K562 (cell line): ENCODE data around the gene TARS2.

ENCODE experiments used
- CTCF ChIP-seq, 3 experiments: IDR thresholded peaks in 2 of 3; conservative IDR thresholded peaks in 1 of 3; 2 replicates each; pipeline ENCODE4 v1.5.1; 2011 to 2012; ENCODE audit warnings: low read length in 3 of 3, mild to moderate bottlenecking in 3 of 3, control low read depth in 2 of 3, improper control_type of control experiment in 1 of 3, inconsistent platforms in 1 of 3, low read depth in 1 of 3, mixed read lengths in 1 of 3, moderate library complexity in 1 of 3; ENCODE audit not compliant: insufficient read depth in 2 of 3
- ESRRA ChIP-seq: fragments of 450-650 bp; IDR thresholded peaks from 2 replicates; pipeline ENCODE4 v1.6.1; 2014; ENCODE audit warnings: low read depth, mild to moderate bottlenecking, moderate library complexity, borderline replicate concordance
- FOXK1 ChIP-seq: sonication (generic); formaldehyde crosslinking; IDR thresholded peaks from 2 replicates; pipeline ENCODE4 v1.8.0; 2022; ENCODE audit warnings: missing genetic modification reagents, mild to moderate bottlenecking, borderline replicate concordance
- GABPA ChIP-seq: fragments of 200-800 bp; sonication (Bioruptor generic); conservative IDR thresholded peaks from 2 replicates; pipeline ENCODE4 v1.6.1; 2016; ENCODE audit warnings: low read depth, missing genetic modification characterization, missing compliant biosample characterization
- MAX ChIP-seq: sonication (generic); formaldehyde crosslinking; IDR thresholded peaks from 2 replicates; pipeline ENCODE4 v1.9.0; 2022; ENCODE audit warnings: mild to moderate bottlenecking, missing genetic modification reagents
- NFATC3 ChIP-seq: fragments of 450-650 bp; IDR thresholded peaks from 2 replicates; pipeline ENCODE4 v1.6.1; 2017; ENCODE audit warnings: mild to moderate bottlenecking
- SFPQ ChIP-seq: fragments of 200-400 bp; formaldehyde crosslinking; IDR thresholded peaks from 2 replicates; pipeline ENCODE4 v1.6.1; 2017; ENCODE audit warnings: mild to moderate bottlenecking, low read depth, low read length, moderate library complexity
- ZNF224 ChIP-seq: sonication (generic); formaldehyde crosslinking; IDR thresholded peaks from 2 replicates; pipeline ENCODE4 v1.8.0; 2022; ENCODE audit warnings: mild to moderate bottlenecking, missing genetic modification reagents
- ZNF668 ChIP-seq: fragments of 250-450 bp; sonication (Bioruptor Pico); IDR thresholded peaks from 2 replicates; pipeline ENCODE4 v1.8.0; 2022; ENCODE audit warnings: mild to moderate bottlenecking, inconsistent platforms

GRCh38 chr1:150516050-150516591 is 28.9 kb downstream of the TARS2 start:
- TF ChIP-seq GABPA = no peak
- no peak for TF ChIP-seq ESRRA
- TF ChIP-seq CTCF (IDR thresholded peaks at IDR 0.05 in 2 of 3, conservative IDR thresholded peaks at IDR 0.05 in 1 of 3; ENCODE audit: insufficient read depth in 2 of 3, low read depth in 1 of 3, low read length in 3 of 3) = no peak
- no peak for TF ChIP-seq SFPQ
- TF ChIP-seq MAX = no peak
- no peak for TF ChIP-seq FOXK1 (CRISPR knock-in tag)
- no peak for TF ChIP-seq NFATC3
- no peak for TF ChIP-seq ZNF668 (CRISPR knock-in tag)
- TF ChIP-seq ZNF224 = no peak
